Upper lobe of right lung (tissue), 1 donor: ENCODE results near the gene ILDR2. TPM values are rescaled to one million over a fixed set of nuclear protein-coding genes. Genes with fewer than 3 reads are reported as not detected.

Experiments used
- ATAC-seq: fragments of 200-7000 bp; cut with Tn5 transposase; one replicate; pipeline ENCODE4 v1.9.1; 2020; ENCODE audit warnings: mild to moderate bottlenecking, moderate library complexity
- DNase-seq: peaks from one replicate; pipeline ENCODE4 v3.0.0-alpha.2; 2020
- H3K27ac ChIP-seq: fragments of 200-600 bp; one replicate; pipeline ENCODE4 v1.8.0; 2022
- H3K27me3 ChIP-seq: fragments of 200-600 bp; one replicate; pipeline ENCODE4 v1.8.0; 2022; ENCODE audit warnings: mild to moderate bottlenecking
- H3K36me3 ChIP-seq: fragments of 200-600 bp; one replicate; pipeline ENCODE4 v1.8.0; 2022
- H3K4me1 ChIP-seq: fragments of 200-600 bp; one replicate; pipeline ENCODE4 v1.8.0; 2022
- H3K4me3 ChIP-seq: fragments of 200-600 bp; one replicate; pipeline ENCODE4 v1.8.0; 2022; ENCODE audit warnings: mild to moderate bottlenecking
- H3K9me3 ChIP-seq: fragments of 200-600 bp; one replicate; pipeline ENCODE4 v1.8.0; 2022
- CTCF ChIP-seq: fragments of 200-600 bp; IDR thresholded peaks from one replicate; pipeline ENCODE4 v1.8.0; 2022; ENCODE audit warnings: antibody characterized with exemption
- intact Hi-C: fragments of 100-400 bp; cut with DNase I; formaldehyde crosslinking; loops from one replicate; pipeline ENCODE4 v1.11.0; 2022
- total RNA-seq: library from RNA; stranded (reverse); fragmentation: NEBNext Ultra II Directional; extraction: Animal tissue kit (Norgen Biotek cat#: 25700); gene quantifications from one replicate; pipeline ENCODE4 v1.2.1, GENCODE V29; 2021
- donor health status: DM: no; HTN: yes; CAD: no; lungs with severe emphysema.

Gene ILDR2
- total RNA-seq, 1 donor from 2014 or later = 0.98 TPM

GRCh38 chr1:166906647-166907046 lies 68.7 kb downstream of the ILDR2 start:
- intact Hi-C loops = loop anchor here (10.0 kb wide), 1 partner anchor 158 kb away; no protein-coding TSS in a partner anchor
- Histone ChIP-seq H3K27me3 (no peaks in the 10 kb centered on the region), H3K4me1 (no peaks in the 10 kb centered on the region), H3K4me3 (no peak overlapping the region), H3K27ac (no peak overlapping the region), H3K36me3 (no peaks in the 10 kb centered on the region), H3K9me3 (no peaks in the 10 kb centered on the region)
- DNase-seq (no peak), ATAC-seq (no peak)
- TF ChIP-seq CTCF = no peak

GRCh38 chr1:166905900-166906299 lies 69.4 kb downstream of the ILDR2 start:
- H3K36me3 ChIP-seq = no peaks in the 10 kb centered on the region
- H3K9me3 ChIP-seq = no peaks in the 10 kb centered on the region
- DNase-seq (no peak), ATAC-seq (no peak)
- no peak for TF ChIP-seq CTCF
- no peaks in the 10 kb centered on the region for H3K4me1 ChIP-seq
- H3K27ac ChIP-seq = no peak overlapping the region
- no peak overlapping the region for H3K4me3 ChIP-seq
- intact Hi-C loops = loop anchor here (10.0 kb wide), 1 partner anchor 159 kb away; no protein-coding TSS in a partner anchor
- H3K27me3 ChIP-seq = no peaks in the 10 kb centered on the region

- Histone ChIP-seq H3K4me3 (no peak overlapping the region), H3K9me3 (no peaks in the 10 kb centered on the region), H3K4me1 (no peaks in the 10 kb centered on the region), H3K27ac (no peak overlapping the region), H3K27me3 (no peaks in the 10 kb centered on the region), H3K36me3 (no peaks in the 10 kb centered on the region)
- no peak for DNase-seq
- TF ChIP-seq CTCF = no peak
- intact Hi-C loops = loop anchor here (10.0 kb wide), 1 partner anchor 160 kb away; no protein-coding TSS in a partner anchor
- no peak for ATAC-seq
Observed at GRCh38 chr1:166905136-166905535, 70.2 kb downstream of the ILDR2 start.

GRCh38 chr1:166903232-166903631 lies 72.1 kb downstream of the ILDR2 start:
- no peak for DNase-seq
- ATAC-seq = peak; percentile 74
- H3K27ac ChIP-seq = no peak overlapping the region
- no peaks in the 10 kb centered on the region for H3K4me1 ChIP-seq
- H3K36me3 ChIP-seq = no peaks in the 10 kb centered on the region
- intact Hi-C loops = loop anchor here (10.0 kb wide), 1 partner anchor 162 kb away; no protein-coding TSS in a partner anchor
- H3K4me3 ChIP-seq = no peak overlapping the region
- H3K9me3 ChIP-seq = no peaks in the 10 kb centered on the region
- no peak for TF ChIP-seq CTCF
- H3K27me3 ChIP-seq = no peaks in the 10 kb centered on the region

DNA sequence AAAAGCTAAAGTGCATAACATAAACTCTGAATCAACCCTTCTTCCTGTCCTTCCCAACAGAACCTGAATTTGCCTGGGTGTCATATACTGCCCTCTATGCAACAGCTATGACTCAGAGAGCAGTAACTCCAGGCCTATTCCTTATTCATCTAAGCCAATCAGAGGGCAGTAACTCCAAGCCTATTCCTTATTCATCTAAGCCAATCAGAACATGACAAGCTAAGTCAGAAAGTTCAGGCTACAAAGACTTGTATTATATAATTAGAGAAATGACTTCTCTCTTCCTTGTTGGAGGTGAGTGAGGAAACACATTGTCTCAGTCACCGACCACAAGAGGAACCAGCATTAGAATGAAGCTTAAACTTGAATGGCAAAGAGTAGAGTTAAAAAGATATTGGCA lies 73.1 kb downstream of the ILDR2 start:
- TF ChIP-seq CTCF = no peak
- Histone ChIP-seq H3K4me1 (no peaks in the 10 kb centered on the region), H3K36me3 (no peaks in the 10 kb centered on the region), H3K27ac (no peak overlapping the region), H3K27me3 (no peaks in the 10 kb centered on the region), H3K4me3 (no peak overlapping the region), H3K9me3 (peaks cover 5% of the 10 kb centered on the region)
- peak; percentile 90 for ATAC-seq
- intact Hi-C loops = loop anchor here (10.0 kb wide), 1 partner anchor 163 kb away; no protein-coding TSS in a partner anchor
- DNase-seq = no peak

- no peak overlapping the region for H3K4me3 ChIP-seq
- H3K9me3 ChIP-seq = peaks cover 8% of the 10 kb centered on the region
- intact Hi-C loops = loop anchor here (10.0 kb wide), 1 partner anchor 164 kb away; no protein-coding TSS in a partner anchor
- ATAC-seq = no peak
- no peak for DNase-seq
- no peak overlapping the region for H3K27ac ChIP-seq
- H3K4me1 ChIP-seq = no peaks in the 10 kb centered on the region
- no peaks in the 10 kb centered on the region for H3K27me3 ChIP-seq
- H3K36me3 ChIP-seq = no peaks in the 10 kb centered on the region
- no peak for TF ChIP-seq CTCF
Observed at GRCh38 chr1:166900987-166901386, 74.4 kb downstream of the ILDR2 start.
